ENCODE measurements around the gene KIF19.

GRCh38 chr17:74342224-74342623, 16.2 kb downstream of the KIF19 start:
- TF ChIP-seq MXI1 (IDR thresholded peaks at IDR 0.05; ENCODE audit: borderline replicate concordance, low read depth, low read length) = no peak
- TF ChIP-seq USF2 (IDR thresholded peaks at IDR 0.05; ENCODE audit: low read depth, low read length) = no peak
- no peak for TF ChIP-seq RAD21 (IDR thresholded peaks at IDR 0.05; ENCODE audit: low read length)
- TF ChIP-seq POLR2A (IDR thresholded peaks at IDR 0.05; ENCODE audit: low read depth, low read length) = no peak
- no peak for TF ChIP-seq CTCF (conservative IDR thresholded peaks at IDR 0.05; ENCODE audit: low read depth, low read length)
- TF ChIP-seq CEBPB (IDR thresholded peaks at IDR 0.05; ENCODE audit: low read depth, low read length) = no peak
- no peak for TF ChIP-seq RCOR1 (IDR thresholded peaks at IDR 0.05; ENCODE audit: insufficient replicate concordance, low read length)
- TF ChIP-seq MAZ (IDR thresholded peaks at IDR 0.05; ENCODE audit: borderline replicate concordance, low read depth, low read length) = no peak
